GM23338 (cell line): ENCODE results near the gene STX4.

Source experiments
- CTCF ChIP-seq, 2 experiments: fragments of 200-600 bp in 1 of 2; sonication (generic) in 1 of 2; conservative IDR thresholded peaks; 2 replicates each; pipeline versions ENCODE4 v1.5.1 to v1.6.1; 2016 to 2017; ENCODE audit warnings: antibody characterized with exemption in 2 of 2, low read depth in 2 of 2, mild to moderate bottlenecking in 2 of 2, moderate library complexity in 1 of 2
- EZH2 ChIP-seq: fragments of 200-600 bp; sonication (generic); IDR thresholded peaks from one replicate; pipeline ENCODE4 v1.8.0; 2017; ENCODE audit warnings: antibody characterized with exemption, mild to moderate bottlenecking, low read depth; ENCODE audit not compliant: unreplicated experiment
- EZH2phosphoT487 ChIP-seq: fragments of 200-600 bp; sonication (generic); IDR thresholded peaks from one replicate; pipeline ENCODE4 v1.8.1; 2018; ENCODE audit warnings: antibody characterized with exemption; ENCODE audit not compliant: unreplicated experiment
- POLR2AphosphoS5 ChIP-seq: IDR thresholded peaks from 2 replicates; pipeline ENCODE4 v1.6.1; 2016; ENCODE audit warnings: antibody characterized with exemption, low read depth
- STAT1 ChIP-seq: IDR thresholded peaks from one replicate; pipeline ENCODE4 v1.6.1; 2016; ENCODE audit warnings: antibody characterized with exemption; ENCODE audit not compliant: unreplicated experiment
- ZNF114 ChIP-seq: fragments of 250-450 bp; sonication (Bioruptor Pico); IDR thresholded peaks from 2 replicates; pipeline ENCODE4 v1.5.0; 2020; ENCODE audit warnings: mild to moderate bottlenecking, moderate library complexity

DNA sequence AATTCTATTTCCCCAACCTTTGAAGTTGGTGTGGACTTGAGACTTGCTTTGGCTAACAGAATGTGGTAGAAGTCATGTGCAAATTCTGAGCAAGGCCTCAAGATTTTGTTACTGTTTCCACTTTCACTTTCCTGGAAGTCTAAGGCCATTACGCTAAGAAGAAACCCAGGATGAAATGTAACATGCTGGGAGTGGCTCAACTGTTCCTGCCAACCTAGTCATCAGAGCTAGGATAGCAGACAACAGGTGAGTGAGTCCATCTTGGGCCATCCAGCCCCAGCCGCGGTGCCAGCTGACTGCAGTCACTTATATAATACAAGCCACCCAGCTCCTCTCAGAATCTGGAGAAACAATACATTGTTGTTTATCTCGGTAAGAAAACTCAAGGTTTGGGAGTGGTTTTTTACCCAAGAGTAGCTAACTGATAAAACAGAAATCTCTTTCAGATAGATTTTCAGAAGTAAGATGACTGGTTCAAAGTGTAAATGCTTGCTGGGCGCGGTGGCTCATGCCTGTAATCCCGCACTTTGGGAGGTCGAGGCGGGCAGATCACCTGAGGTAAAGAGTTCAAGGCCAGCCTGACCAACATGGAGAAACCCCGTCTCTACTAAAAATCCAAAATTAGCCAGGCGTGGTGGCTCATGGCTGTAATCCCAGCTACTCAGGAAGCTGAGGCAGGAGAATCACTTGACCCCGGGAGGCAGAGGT lies 10.7 kb upstream of the STX4 start:
- TF ChIP-seq CTCF (conservative IDR thresholded peaks at IDR 0.05; ENCODE audit: low read depth in 2 of 2) (no peak), POLR2AphosphoS5 (no peak), ZNF114 (CRISPR knock-in tag) (no peak), EZH2 (no peak), EZH2phosphoT487 (no peak), STAT1 (no peak)
